Myometrial cell (primary cell): ENCODE measurements around the gene TMED5. TPM values are rescaled to one million over a fixed set of nuclear protein-coding genes. Genes with fewer than 3 reads are reported as not detected.

Source experiments
- total RNA-seq: library from RNA; depleted of rRNA; stranded (reverse); fragments of >200 nt; gene quantifications from 2 replicates; pipeline ENCODE4 v1.2.3, GENCODE V29; 2015

TMED5 gene
- 77.4 and 88.5 TPM in 2 replicates for total RNA-seq

GRCh38 chr1:93179886-93180722 is at the start of gene TMED5:
Gene TMED5, minus strand, starts transcription at chr1:93180413. Its CDS starts 171 bp downstream, at chr1:93180242.

GRCh38 chr1:93180723-93181613 is 755 bp upstream of the TMED5 start, which contains the start of gene CCDC18:
Gene CCDC18, plus strand, starts transcription at chr1:93180724. Its CDS starts 2,638 bp downstream, at chr1:93183362.

Other genes with a start within 250 kb of the TMED5 start
- 20.2 and 21.6 TPM in 2 replicates for gene DIPK1A, start 219.0 kb downstream of the TMED5 start, total RNA-seq
- 5.1 and 16.1 TPM in 2 replicates for gene MTF2, start 101.1 kb downstream of the TMED5 start, total RNA-seq
- gene CCDC18, start 311 bp upstream of the TMED5 start, total RNA-seq = 2.3 and 15.1 TPM in 2 replicates
- 40.1 and 42.9 TPM in 2 replicates for gene DR1, start 165.5 kb upstream of the TMED5 start, total RNA-seq